Hypothalamus (tissue), 51 donors: ENCODE data around the gene CCT8.
"Not testable (repeated sequence)": the region's sequence is repeated elsewhere in the genome, so short reads cannot be mapped to it uniquely, and the experiment has no call there.

Source experiments
- DNase-seq, 51 donors: peaks; one replicate each; lab custom pipeline; 2025; lab: John Stamatoyannopoulos, UW

CCT8 gene

GRCh38 chr21:29024474-29025327 is 48.7 kb downstream of the CCT8 start, which contains the start of gene USP16:
Gene USP16 (plus strand): TSS chr21:29024668. CDS start chr21:29027914, 3,246 bp downstream.
- DNase-seq: peak; percentile 77 to 100 (median 96)

GRCh38 chr21:29022166-29022565 is 51.3 kb downstream of the CCT8 start:
- no peak for DNase-seq

- no peak for DNase-seq
Measured at GRCh38 chr21:29018540-29018939, 54.9 kb downstream of the CCT8 start.

GRCh38 chr21:29017639-29018237 is 55.7 kb downstream of the CCT8 start:
- no peak for DNase-seq

GRCh38 chr21:29011236-29011635 is 62.2 kb downstream of the CCT8 start:
- not testable (repeated sequence) for DNase-seq

- no peak for DNase-seq
Measured at GRCh38 chr21:29008367-29008766, 65.1 kb downstream of the CCT8 start.

- no peak for DNase-seq
Measured at GRCh38 chr21:29007810-29008209, 65.6 kb downstream of the CCT8 start.

- no peak for DNase-seq
Measured at GRCh38 chr21:29007135-29007534, 66.3 kb downstream of the CCT8 start.
